GM23338 (cell line): ENCODE data around the gene USH2A. TPM values are rescaled to one million over a fixed set of nuclear protein-coding genes. Genes with fewer than 3 reads are reported as not detected.

ENCODE experiments used
- ATAC-seq: fragments of 200-7000 bp; cut with Tn5 transposase; 3 replicates; pipeline ENCODE4 v1.9.1; 2020
- DNase-seq: peaks from one replicate; pipeline ENCODE4 v3.0.0-alpha.2; 2015; ENCODE audit warnings: low spot score
- H2AFZ ChIP-seq: fragments of 200-600 bp; sonication (generic); 2 replicates; pipeline ENCODE4 v1.8.0; 2016; ENCODE audit warnings: antibody characterized with exemption, mild to moderate bottlenecking, moderate library complexity
- H3F3A ChIP-seq: fragments of 200-600 bp; sonication (generic); replicated peaks from 2 replicates; pipeline ENCODE4 v1.8.0; 2017; ENCODE audit warnings: antibody characterized with exemption, mixed run types, low read depth
- H3K27ac ChIP-seq: fragments of 200-600 bp; sonication (generic); 2 replicates; pipeline ENCODE4 v1.6.1; 2016; ENCODE audit warnings: low read depth
- H3K27me3 ChIP-seq: fragments of 200-600 bp; sonication (generic); 2 replicates; pipeline ENCODE4 v1.8.0; 2016; ENCODE audit warnings: mild to moderate bottlenecking, mixed run types, moderate library complexity; ENCODE audit not compliant: insufficient read depth
- H3K36me3 ChIP-seq: fragments of 200-600 bp; sonication (generic); 2 replicates; pipeline ENCODE4 v1.8.0; 2016; ENCODE audit warnings: mild to moderate bottlenecking; ENCODE audit not compliant: insufficient read depth
- H3K4me1 ChIP-seq: fragments of 200-600 bp; sonication (generic); 2 replicates; pipeline ENCODE4 v1.8.0; 2016; ENCODE audit warnings: mild to moderate bottlenecking, moderate library complexity; ENCODE audit not compliant: insufficient read depth
- H3K4me2 ChIP-seq: fragments of 200-600 bp; sonication (generic); 2 replicates; pipeline ENCODE4 v1.7.1; 2017; ENCODE audit warnings: mixed run types
- H3K4me3 ChIP-seq: fragments of 200-600 bp; sonication (generic); 2 replicates; pipeline ENCODE4 v1.6.1; 2016; ENCODE audit warnings: mixed run types
- H3K79me2 ChIP-seq: fragments of 200-600 bp; sonication (generic); replicated peaks from 2 replicates; pipeline ENCODE4 v1.8.0; 2017; ENCODE audit warnings: mild to moderate bottlenecking; ENCODE audit not compliant: insufficient read depth
- H3K9me2 ChIP-seq: fragments of 200-600 bp; sonication (generic); 2 replicates; pipeline ENCODE4 v1.8.0; 2017; ENCODE audit not compliant: insufficient read depth
- H4K20me1 ChIP-seq: fragments of 200-600 bp; sonication (generic); replicated peaks from 2 replicates; pipeline ENCODE4 v1.8.0; 2017; ENCODE audit warnings: mild to moderate bottlenecking; ENCODE audit not compliant: insufficient read depth
- H3K27ac Mint-ChIP-seq: 2 replicates; pipeline ENCODE4 v1.8.0; 2020; ENCODE audit warnings: inconsistent platforms, mild to moderate bottlenecking, moderate library complexity, mixed read lengths
- H3K27me3 Mint-ChIP-seq: 3 replicates; pipeline ENCODE4 v1.8.0; 2022; ENCODE audit warnings: low read depth, mild to moderate bottlenecking, moderate library complexity, mixed read lengths, inconsistent platforms; ENCODE audit not compliant: insufficient read depth, poor library complexity
- H3K36me3 Mint-ChIP-seq: 3 replicates; pipeline ENCODE4 v1.8.0; 2021; ENCODE audit warnings: low read depth, mild to moderate bottlenecking, inconsistent platforms, moderate library complexity, mixed read lengths
- H3K4me1 Mint-ChIP-seq: 3 replicates; pipeline ENCODE4 v1.8.0; 2020; ENCODE audit warnings: mild to moderate bottlenecking, inconsistent platforms, mixed read lengths
- H3K4me3 Mint-ChIP-seq: 3 replicates; pipeline ENCODE4 v1.8.0; 2021; ENCODE audit warnings: moderate library complexity, mild to moderate bottlenecking, inconsistent platforms, mixed read lengths
- H3K9me3 Mint-ChIP-seq: 3 replicates; pipeline ENCODE4 v1.8.0; 2020; ENCODE audit warnings: moderate library complexity, mild to moderate bottlenecking, inconsistent platforms, mixed read lengths
- CREB1 ChIP-seq: fragments of 250-450 bp; sonication (Bioruptor Pico); IDR thresholded peaks from 2 replicates; pipeline ENCODE4 v1.5.0; 2020; ENCODE audit warnings: low read depth, mild to moderate bottlenecking, moderate library complexity
- ETS1 ChIP-seq: IDR thresholded peaks from 2 replicates; pipeline ENCODE4 v1.6.1; 2016; ENCODE audit warnings: antibody characterized with exemption
- EZH2 ChIP-seq: fragments of 200-600 bp; sonication (generic); IDR thresholded peaks from one replicate; pipeline ENCODE4 v1.8.0; 2017; ENCODE audit warnings: antibody characterized with exemption, mild to moderate bottlenecking, low read depth; ENCODE audit not compliant: unreplicated experiment
- EZH2phosphoT487 ChIP-seq: fragments of 200-600 bp; sonication (generic); IDR thresholded peaks from one replicate; pipeline ENCODE4 v1.8.1; 2018; ENCODE audit warnings: antibody characterized with exemption; ENCODE audit not compliant: unreplicated experiment
- JUNB ChIP-seq: IDR thresholded peaks from one replicate; pipeline ENCODE4 v1.6.1; 2016; ENCODE audit warnings: antibody characterized with exemption; ENCODE audit not compliant: unreplicated experiment
- NANOG ChIP-seq: IDR thresholded peaks from 2 replicates; pipeline ENCODE4 v1.6.1; 2016; ENCODE audit warnings: antibody characterized with exemption, borderline replicate concordance
- POLR2AphosphoS5 ChIP-seq: IDR thresholded peaks from 2 replicates; pipeline ENCODE4 v1.6.1; 2016; ENCODE audit warnings: antibody characterized with exemption, low read depth
- REST ChIP-seq: IDR thresholded peaks from one replicate; pipeline ENCODE4 v1.6.1; 2018; ENCODE audit warnings: antibody characterized with exemption; ENCODE audit not compliant: unreplicated experiment
- STAT1 ChIP-seq: IDR thresholded peaks from one replicate; pipeline ENCODE4 v1.6.1; 2016; ENCODE audit warnings: antibody characterized with exemption; ENCODE audit not compliant: unreplicated experiment
- ZNF114 ChIP-seq: fragments of 250-450 bp; sonication (Bioruptor Pico); IDR thresholded peaks from 2 replicates; pipeline ENCODE4 v1.5.0; 2020; ENCODE audit warnings: mild to moderate bottlenecking, moderate library complexity
- ZNF331 ChIP-seq: fragments of 250-450 bp; sonication (Bioruptor Pico); IDR thresholded peaks from 2 replicates; pipeline ENCODE4 v1.5.0; 2020; ENCODE audit warnings: low read depth, mild to moderate bottlenecking, moderate library complexity
- polyA plus RNA-seq: library from polyadenylated mRNA; unstranded; fragments of >200 nt; fragmentation: Nextera tagmentation; extraction: Ambion mirVana; gene quantifications from 2 replicates; pipeline ENCODE4 v1.2.1, GENCODE V29; 2016
- total RNA-seq: library from RNA; depleted of rRNA; stranded (reverse); fragments of >200 nt; shearing (Covaris generic); gene quantifications from 2 replicates; pipeline ENCODE4 v1.2.3, GENCODE V29; 2014
- TF ChIP-seq, protein P1 (sequence below), 2 experiments: fragments of 200-600 bp in 1 of 2; sonication (generic) in 1 of 2; conservative IDR thresholded peaks; 2 replicates each; pipeline versions ENCODE4 v1.5.1 to v1.6.1; 2016 to 2017; ENCODE audit warnings: antibody characterized with exemption in 2 of 2, low read depth in 2 of 2, mild to moderate bottlenecking in 2 of 2, moderate library complexity in 1 of 2

USH2A gene
- total and polyA plus RNA-seq, 2 experiments from 2014 or later, result 0.03 TPM

GRCh38 chr1:216450227-216450626 lies 27.0 kb upstream of the USH2A start:
- no peak overlapping the region for H3K27ac Mint-ChIP-seq
- Histone ChIP-seq H3K27ac (no peak overlapping the region), H3K79me2 (no peaks in the 10 kb centered on the region), H3K9me2 (peaks cover 8% of the 10 kb centered on the region; the same call in 1 of the 2 replicates), H3K36me3 (no peaks in the 10 kb centered on the region), H4K20me1 (no peaks in the 10 kb centered on the region), H3K27me3 (no peaks in the 10 kb centered on the region), H3F3A (no peaks in the 10 kb centered on the region), H3K4me1 (no peaks in the 10 kb centered on the region), H3K4me3 (no peak overlapping the region), H2AFZ (no peak overlapping the region), H3K4me2 (no peak overlapping the region)
- H3K4me3 Mint-ChIP-seq, result no peak overlapping the region
- DNase-seq (no peak), ATAC-seq (no peak)
- no peaks in the 10 kb centered on the region for H3K27me3 Mint-ChIP-seq
- H3K36me3 Mint-ChIP-seq, result no peaks in the 10 kb centered on the region
- H3K4me1 Mint-ChIP-seq, result no peaks in the 10 kb centered on the region
- TF ChIP-seq CREB1 (CRISPR knock-in tag) (no peak), POLR2AphosphoS5 (no peak), ZNF114 (CRISPR knock-in tag) (no peak), ETS1 (no peak), EZH2 (no peak), STAT1 (no peak), NANOG (no peak), ZNF331 (CRISPR knock-in tag) (no peak), EZH2phosphoT487 (no peak)
- TF ChIP-seq, protein P1, sequence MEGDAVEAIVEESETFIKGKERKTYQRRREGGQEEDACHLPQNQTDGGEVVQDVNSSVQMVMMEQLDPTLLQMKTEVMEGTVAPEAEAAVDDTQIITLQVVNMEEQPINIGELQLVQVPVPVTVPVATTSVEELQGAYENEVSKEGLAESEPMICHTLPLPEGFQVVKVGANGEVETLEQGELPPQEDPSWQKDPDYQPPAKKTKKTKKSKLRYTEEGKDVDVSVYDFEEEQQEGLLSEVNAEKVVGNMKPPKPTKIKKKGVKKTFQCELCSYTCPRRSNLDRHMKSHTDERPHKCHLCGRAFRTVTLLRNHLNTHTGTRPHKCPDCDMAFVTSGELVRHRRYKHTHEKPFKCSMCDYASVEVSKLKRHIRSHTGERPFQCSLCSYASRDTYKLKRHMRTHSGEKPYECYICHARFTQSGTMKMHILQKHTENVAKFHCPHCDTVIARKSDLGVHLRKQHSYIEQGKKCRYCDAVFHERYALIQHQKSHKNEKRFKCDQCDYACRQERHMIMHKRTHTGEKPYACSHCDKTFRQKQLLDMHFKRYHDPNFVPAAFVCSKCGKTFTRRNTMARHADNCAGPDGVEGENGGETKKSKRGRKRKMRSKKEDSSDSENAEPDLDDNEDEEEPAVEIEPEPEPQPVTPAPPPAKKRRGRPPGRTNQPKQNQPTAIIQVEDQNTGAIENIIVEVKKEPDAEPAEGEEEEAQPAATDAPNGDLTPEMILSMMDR (conservative IDR thresholded peaks at IDR 0.05; ENCODE audit: low read depth in 2 of 2), result no peak
- H3K9me3 Mint-ChIP-seq, result no peaks in the 10 kb centered on the region

DNA sequence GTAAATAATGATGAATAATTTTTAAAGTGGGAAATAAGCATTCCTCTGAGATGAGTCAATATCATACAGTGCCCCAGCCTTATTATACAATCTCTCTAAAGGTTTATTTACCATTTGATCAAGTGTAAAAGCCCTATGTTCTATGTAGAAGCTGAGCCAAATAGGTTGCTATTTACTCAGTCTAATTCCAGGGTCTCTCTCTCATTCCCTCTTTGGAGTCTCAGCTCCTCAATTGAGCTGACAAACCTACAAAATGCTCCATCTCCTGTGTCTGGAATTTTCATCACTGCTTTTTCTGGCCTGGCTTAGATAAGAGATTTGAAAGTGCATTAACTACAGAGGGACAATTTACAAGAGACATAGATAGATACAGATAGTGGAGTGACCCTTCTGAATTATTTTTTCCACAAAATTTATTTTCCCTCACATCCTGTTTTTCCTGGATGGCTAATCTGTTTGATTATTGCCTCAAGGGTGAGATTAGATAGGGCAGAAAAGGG lies 24.8 kb upstream of the USH2A start:
- Mint-ChIP-seq H3K27ac (no peak overlapping the region), H3K4me1 (no peaks in the 10 kb centered on the region), H3K4me3 (no peak overlapping the region), H3K9me3 (no peaks in the 10 kb centered on the region), H3K27me3 (no peaks in the 10 kb centered on the region), H3K36me3 (no peaks in the 10 kb centered on the region)
- no peak overlapping the region for H3K27ac ChIP-seq
- no peak overlapping the region for H3K4me3 ChIP-seq
- ATAC-seq (no peak), DNase-seq (no peak)
- no peaks in the 10 kb centered on the region for H4K20me1 ChIP-seq
- H2AFZ ChIP-seq, result no peak overlapping the region
- no peaks in the 10 kb centered on the region for H3K79me2 ChIP-seq
- peaks cover 8% of the 10 kb centered on the region; the same call in 1 of the 2 replicates for H3K9me2 ChIP-seq
- no peaks in the 10 kb centered on the region for H3K27me3 ChIP-seq
- no peak overlapping the region for H3K4me2 ChIP-seq
- H3F3A ChIP-seq, result no peaks in the 10 kb centered on the region
- no peaks in the 10 kb centered on the region for H3K4me1 ChIP-seq
- no peaks in the 10 kb centered on the region for H3K36me3 ChIP-seq
- no peak for TF ChIP-seq ZNF114 (CRISPR knock-in tag)
- TF ChIP-seq ETS1, result no peak
- no peak for TF ChIP-seq ZNF331 (CRISPR knock-in tag)
- TF ChIP-seq, protein P1 (conservative IDR thresholded peaks at IDR 0.05; ENCODE audit: low read depth in 2 of 2), result no peak
- no peak for TF ChIP-seq NANOG
- TF ChIP-seq POLR2AphosphoS5, result no peak
- TF ChIP-seq REST, result no peak
- TF ChIP-seq JUNB, result no peak
- TF ChIP-seq EZH2phosphoT487, result no peak
- no peak for TF ChIP-seq CREB1 (CRISPR knock-in tag)
